Lung (tissue), 12 donors: ENCODE results near the gene CKLF. TPM values are rescaled to one million over a fixed set of nuclear protein-coding genes. Genes with fewer than 3 reads are reported as not detected.

Source experiments
- ATAC-seq: fragments of 200-7000 bp; cut with Tn5 transposase; one replicate; pipeline ENCODE4 v1.9.1; 2020; ENCODE audit warnings: moderate number of reproducible peaks; ENCODE audit not compliant: insufficient read depth, low FRiP score
- DNase-seq, 3 donors: peaks; one replicate each; pipeline ENCODE4 v3.0.0-alpha.2; 2013 to 2017
- H3K27ac ChIP-seq, 2 donors: one replicate each; pipeline ENCODE4 v1.5.1; 2013; ENCODE audit warnings: mild to moderate bottlenecking in 2 of 2, moderate library complexity in 2 of 2, control low read depth in 1 of 2, inconsistent platforms in 1 of 2, low read depth in 1 of 2, low read length in 1 of 2
- H3K27me3 ChIP-seq, 3 donors: one replicate each; pipeline ENCODE4 v1.5.1; 2013; ENCODE audit warnings: low read length in 2 of 3; ENCODE audit not compliant: control insufficient read depth in 3 of 3, insufficient read depth in 3 of 3
- H3K36me3 ChIP-seq, 4 donors: one replicate each; pipeline ENCODE4 v1.5.1; 2013; ENCODE audit warnings: low read length in 4 of 4, mild to moderate bottlenecking in 1 of 4, moderate library complexity in 1 of 4; ENCODE audit not compliant: control insufficient read depth in 4 of 4, insufficient read depth in 4 of 4
- H3K4me1 ChIP-seq, 5 donors: one replicate each; pipeline ENCODE4 v1.5.1; 2013; ENCODE audit warnings: low read length in 5 of 5, mild to moderate bottlenecking in 2 of 5, moderate library complexity in 1 of 5; ENCODE audit not compliant: control insufficient read depth in 5 of 5, insufficient read depth in 5 of 5
- H3K4me3 ChIP-seq: one replicate; pipeline ENCODE4 v1.5.1; 2013; ENCODE audit warnings: mild to moderate bottlenecking, control low read depth, moderate library complexity
- H3K9ac ChIP-seq, 2 donors: one replicate each; pipeline ENCODE4 v1.5.1; 2013; ENCODE audit warnings: low read length in 2 of 2, control low read depth in 1 of 2; ENCODE audit not compliant: insufficient read depth in 1 of 2
- H3K9me3 ChIP-seq, 4 donors: one replicate each; pipeline ENCODE4 v1.5.1; 2013; ENCODE audit warnings: low read length in 3 of 4, mild to moderate bottlenecking in 1 of 4, moderate library complexity in 1 of 4; ENCODE audit not compliant: control insufficient read depth in 4 of 4, insufficient read depth in 3 of 4
- WGBS, 2 donors: extraction: QIAGEN DNeasy Blood & Tissue Kit; methylation state at CpG; one replicate each; pipeline ENCODE4 v1.1.7; 2013; 5-methylcytosine and 5-hydroxymethylcytosine counted together
- polyA plus RNA-seq, 2 donors: library from polyadenylated mRNA; stranded (reverse); fragments of 200-250 nt; gene quantifications; one replicate each; pipeline ENCODE4 v1.2.1, GENCODE V29; 2013
- total RNA-seq, 2 donors: library from RNA; depleted of rRNA in 1 of 2; stranded (reverse); fragments of >200 nt in 1 of 2; gene quantifications; one replicate each; pipeline ENCODE4 v1.2.1, GENCODE V29; 2014 to 2021
- TF ChIP-seq, protein P1 (sequence below): IDR thresholded peaks from 2 replicates; pipeline ENCODE4 v1.5.1; 2012; ENCODE audit warnings: mild to moderate bottlenecking; ENCODE audit errors: control extremely low read depth, extremely low read depth
- donor health status: control.
- donor health status: control.
- donor health status: Bipolar disorder and iron deficiency.
- donor health status: healthy.
- donor health status: DM: yes; HTN: yes; CAD: no.

CKLF gene
- total and polyA plus RNA-seq, 4 donors: 43.1 to 133 (median 46.2) TPM

- Histone ChIP-seq H3K9me3 (no peaks in the 10 kb centered on the region), H3K27me3 (no peaks in the 10 kb centered on the region)
- TF ChIP-seq, protein P1, sequence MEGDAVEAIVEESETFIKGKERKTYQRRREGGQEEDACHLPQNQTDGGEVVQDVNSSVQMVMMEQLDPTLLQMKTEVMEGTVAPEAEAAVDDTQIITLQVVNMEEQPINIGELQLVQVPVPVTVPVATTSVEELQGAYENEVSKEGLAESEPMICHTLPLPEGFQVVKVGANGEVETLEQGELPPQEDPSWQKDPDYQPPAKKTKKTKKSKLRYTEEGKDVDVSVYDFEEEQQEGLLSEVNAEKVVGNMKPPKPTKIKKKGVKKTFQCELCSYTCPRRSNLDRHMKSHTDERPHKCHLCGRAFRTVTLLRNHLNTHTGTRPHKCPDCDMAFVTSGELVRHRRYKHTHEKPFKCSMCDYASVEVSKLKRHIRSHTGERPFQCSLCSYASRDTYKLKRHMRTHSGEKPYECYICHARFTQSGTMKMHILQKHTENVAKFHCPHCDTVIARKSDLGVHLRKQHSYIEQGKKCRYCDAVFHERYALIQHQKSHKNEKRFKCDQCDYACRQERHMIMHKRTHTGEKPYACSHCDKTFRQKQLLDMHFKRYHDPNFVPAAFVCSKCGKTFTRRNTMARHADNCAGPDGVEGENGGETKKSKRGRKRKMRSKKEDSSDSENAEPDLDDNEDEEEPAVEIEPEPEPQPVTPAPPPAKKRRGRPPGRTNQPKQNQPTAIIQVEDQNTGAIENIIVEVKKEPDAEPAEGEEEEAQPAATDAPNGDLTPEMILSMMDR: no peak
Observed at GRCh38 chr16:66599726-66600125, 47.4 kb downstream of the CKLF start.

GRCh38 chr16:66600477-66600876 is 48.1 kb downstream of the CKLF start:
- 94 to 100% methylated on average over 1 of the region's 1 CpG for WGBS, 2 donors
- no peaks in the 10 kb centered on the region for H3K27me3 ChIP-seq
- H3K9me3 ChIP-seq: no peaks in the 10 kb centered on the region
- ATAC-seq: no peak
- no peak overlapping the region for H3K9ac ChIP-seq
- H3K27ac ChIP-seq: no peak overlapping the region
- H3K36me3 ChIP-seq: no peaks in the 10 kb centered on the region
- peaks cover 0 to 9% (median 3%) of the 10 kb centered on the region in 5 donors for H3K4me1 ChIP-seq
- TF ChIP-seq, protein P1: no peak
- DNase-seq: no peak
- H3K4me3 ChIP-seq: no peak overlapping the region

More at GRCh38 chr16:66599726-66600125, 47.4 kb downstream of the CKLF start:
- WGBS, 2 donors: 93 to 97% methylated on average over 4 of the region's 4 CpGs
- DNase-seq: no peak
- Histone ChIP-seq H3K27ac (no peak overlapping the region), H3K4me3 (no peak overlapping the region), H3K4me1 (peaks cover 0 to 9% (median 3%) of the 10 kb centered on the region in 5 donors), H3K9ac (no peak overlapping the region), H3K36me3 (no peaks in the 10 kb centered on the region)
- no peak for ATAC-seq

GRCh38 chr16:66601471-66601870 is 49.1 kb downstream of the CKLF start:
- TF ChIP-seq, protein P1: no peak
- H3K27me3 ChIP-seq: no peaks in the 10 kb centered on the region
- no peak for DNase-seq
- H3K27ac ChIP-seq: no peak overlapping the region
- ATAC-seq: no peak
- no peaks in the 10 kb centered on the region for H3K36me3 ChIP-seq
- peaks cover 0 to 16% (median 7%) of the 10 kb centered on the region in 5 donors for H3K4me1 ChIP-seq
- H3K9ac ChIP-seq: no peak overlapping the region
- WGBS, 2 donors: 94 to 96% methylated on average over 5 of the region's 5 CpGs
- H3K9me3 ChIP-seq: no peaks in the 10 kb centered on the region
- H3K4me3 ChIP-seq: no peak overlapping the region
